Central memory CD8-positive, alpha-beta T cell (primary cell): ENCODE data around the gene PDIK1L.

Experiments
- ATAC-seq: fragments of 150-1000 bp; cut with Tn5 transposase; replicated peaks from 2 replicates; pipeline ENCODE4 v1.10.0; 2022; ENCODE audit warnings: mild to moderate bottlenecking, moderate FRiP score, moderate number of reproducible peaks; ENCODE audit not compliant: poor library complexity, severe bottlenecking; ENCODE audit errors: extremely low read depth
- DNase-seq, 2 donors: peaks; one replicate each; pipeline ENCODE4 v3.0.0; 2021; ENCODE audit warnings: low spot score in 2 of 2
- H3K27ac Mint-ChIP-seq: one replicate; pipeline ENCODE4 v1.8.0; 2022; ENCODE audit warnings: low read depth, mild to moderate bottlenecking, moderate library complexity, mixed read lengths
- H3K27me3 Mint-ChIP-seq: one replicate; pipeline ENCODE4 v1.8.0; 2022; ENCODE audit warnings: mixed read lengths
- H3K36me3 Mint-ChIP-seq: one replicate; pipeline ENCODE4 v1.8.0; 2022; ENCODE audit warnings: mild to moderate bottlenecking, moderate library complexity, mixed read lengths; ENCODE audit not compliant: insufficient read depth
- H3K4me1 Mint-ChIP-seq: one replicate; pipeline ENCODE4 v1.8.0; 2022; ENCODE audit warnings: mixed read lengths
- H3K4me3 Mint-ChIP-seq: one replicate; pipeline ENCODE4 v1.8.0; 2022; ENCODE audit warnings: mild to moderate bottlenecking, moderate library complexity, mixed read lengths
- H3K9me3 Mint-ChIP-seq: one replicate; pipeline ENCODE4 v1.8.0; 2022; ENCODE audit warnings: mixed read lengths

PDIK1L gene

DNA sequence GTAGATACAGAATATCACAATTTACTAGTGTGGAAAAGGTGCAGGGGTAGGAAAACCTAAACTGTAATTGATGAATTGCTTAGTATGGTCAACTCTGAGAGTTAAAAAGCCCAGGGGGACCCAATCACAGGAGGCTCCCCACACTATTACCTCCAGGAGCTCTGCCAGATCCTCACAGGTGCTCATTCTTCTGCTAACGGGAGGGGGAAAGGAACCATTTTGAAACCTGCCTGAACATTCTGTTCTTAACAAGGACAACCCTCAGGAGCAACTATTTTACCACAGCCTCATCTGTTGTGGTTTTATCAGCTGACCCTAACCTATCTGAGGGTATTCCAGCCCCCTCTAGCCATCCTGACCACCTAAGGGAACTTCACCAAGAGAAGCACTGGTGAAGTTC, 19.1 kb downstream of the PDIK1L start:
- ATAC-seq: no peak
- Mint-ChIP-seq H3K36me3 (peaks cover 6% of the 10 kb centered on the region), H3K27ac (no peak overlapping the region), H3K27me3 (peaks cover 20% of the 10 kb centered on the region), H3K9me3 (no peaks in the 10 kb centered on the region), H3K4me1 (peaks cover 16% of the 10 kb centered on the region), H3K4me3 (no peak overlapping the region)
- DNase-seq: no peak

DNA sequence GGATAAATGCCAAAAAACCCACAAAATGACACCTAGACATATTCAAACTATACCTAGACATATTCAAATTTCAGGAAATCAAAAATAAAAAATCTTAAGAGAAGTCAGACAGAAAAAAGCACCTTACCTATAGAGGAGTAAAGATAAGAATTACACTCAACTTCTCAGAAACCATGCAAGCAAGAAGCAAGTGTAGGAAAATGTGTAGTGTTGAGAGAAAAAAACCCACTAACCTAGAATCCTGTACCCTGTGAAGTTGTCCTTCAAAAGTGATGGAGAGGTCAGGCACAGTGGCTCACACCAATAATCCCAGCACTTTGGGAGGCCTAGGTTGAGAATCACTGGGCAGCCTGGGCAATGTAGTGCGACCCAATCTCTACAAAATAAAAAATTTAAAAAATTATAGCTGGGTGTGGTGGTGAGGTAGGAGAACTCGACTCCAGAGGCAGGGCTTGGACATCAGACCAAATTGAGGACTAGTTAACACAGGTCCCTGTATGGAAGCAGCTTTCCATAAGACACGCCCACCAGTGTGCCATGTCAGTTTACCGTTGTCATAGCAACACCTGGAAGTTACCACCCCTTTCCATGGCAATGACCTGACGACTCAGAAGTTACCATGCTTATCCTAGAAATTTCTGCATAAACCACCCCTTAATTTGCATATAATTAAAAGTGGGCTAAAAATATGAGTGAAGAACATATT, 20.7 kb downstream of the PDIK1L start:
- no peak for DNase-seq
- Mint-ChIP-seq H3K27me3 (peaks cover 20% of the 10 kb centered on the region), H3K36me3 (peaks cover 2% of the 10 kb centered on the region), H3K27ac (no peak overlapping the region), H3K4me1 (peaks cover 8% of the 10 kb centered on the region), H3K9me3 (no peaks in the 10 kb centered on the region), H3K4me3 (no peak overlapping the region)
- no peak for ATAC-seq

GRCh38 chr1:26132834-26133167, 21.2 kb downstream of the PDIK1L start:
- H3K4me3 Mint-ChIP-seq: no peak overlapping the region
- H3K4me1 Mint-ChIP-seq: peaks cover 3% of the 10 kb centered on the region
- DNase-seq (no peak), ATAC-seq (no peak)
- peaks cover 2% of the 10 kb centered on the region for H3K36me3 Mint-ChIP-seq
- no peaks in the 10 kb centered on the region for H3K9me3 Mint-ChIP-seq
- H3K27me3 Mint-ChIP-seq: peaks cover 15% of the 10 kb centered on the region
- H3K27ac Mint-ChIP-seq: no peak overlapping the region

DNA sequence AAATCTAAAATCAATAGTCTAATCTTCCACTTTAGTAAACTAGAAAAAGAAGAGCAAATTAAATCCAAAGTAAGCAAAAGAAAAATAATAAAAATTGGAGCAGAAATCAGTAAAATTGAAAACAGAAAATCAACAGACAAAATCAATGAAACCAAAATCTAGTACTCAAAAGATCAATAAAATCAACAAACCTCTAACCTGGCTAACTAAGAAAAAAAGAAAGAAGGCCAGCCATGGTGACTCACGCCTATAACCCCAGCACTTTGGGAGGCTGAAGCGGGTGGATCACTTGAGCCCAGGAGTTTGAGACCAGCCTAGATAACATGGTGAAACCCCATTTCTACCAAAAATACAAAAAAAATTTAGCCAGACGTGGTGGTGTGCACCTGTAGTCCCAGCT, 22.8 kb downstream of the PDIK1L start:
- DNase-seq (no peak), ATAC-seq (no peak)
- Mint-ChIP-seq H3K9me3 (no peaks in the 10 kb centered on the region), H3K27me3 (peaks cover 11% of the 10 kb centered on the region), H3K4me3 (no peak overlapping the region), H3K4me1 (peaks cover 6% of the 10 kb centered on the region), H3K36me3 (no peaks in the 10 kb centered on the region), H3K27ac (no peak overlapping the region)

DNA sequence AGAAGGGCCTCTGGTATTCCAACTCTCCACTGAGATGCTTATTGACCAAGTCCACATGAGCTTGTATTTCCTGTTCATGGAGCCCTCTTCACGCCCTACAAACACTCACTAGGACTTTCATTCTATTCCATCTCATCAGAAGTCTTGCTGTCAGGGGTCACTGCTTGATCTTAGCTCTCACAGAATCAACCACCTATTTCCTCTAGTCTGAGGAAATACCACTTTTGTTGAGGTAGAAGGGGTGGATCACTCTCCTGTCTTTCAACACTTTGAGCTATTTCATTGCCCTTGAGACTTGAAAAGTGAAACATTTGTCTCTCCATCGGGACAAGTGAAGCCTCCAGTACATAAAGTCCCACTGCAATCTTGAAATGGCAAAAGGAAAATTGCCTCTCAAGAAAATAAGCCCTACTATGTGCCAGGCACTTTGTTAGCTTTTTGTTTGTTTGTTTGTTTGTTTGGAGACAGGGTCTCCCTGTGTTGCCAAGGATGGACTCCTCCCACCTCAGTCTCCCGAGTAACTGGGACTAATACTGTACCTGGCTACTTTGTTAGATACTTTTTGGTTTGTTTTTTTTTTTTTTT, 27.4 kb downstream of the PDIK1L start:
- peaks cover 1% of the 10 kb centered on the region for H3K36me3 Mint-ChIP-seq
- no peak for DNase-seq
- no peak for ATAC-seq
- H3K4me1 Mint-ChIP-seq: peaks cover 6% of the 10 kb centered on the region
- H3K9me3 Mint-ChIP-seq: no peaks in the 10 kb centered on the region
- peaks cover 7% of the 10 kb centered on the region for H3K27me3 Mint-ChIP-seq
- no peak overlapping the region for H3K4me3 Mint-ChIP-seq
- H3K27ac Mint-ChIP-seq: no peak overlapping the region

DNA sequence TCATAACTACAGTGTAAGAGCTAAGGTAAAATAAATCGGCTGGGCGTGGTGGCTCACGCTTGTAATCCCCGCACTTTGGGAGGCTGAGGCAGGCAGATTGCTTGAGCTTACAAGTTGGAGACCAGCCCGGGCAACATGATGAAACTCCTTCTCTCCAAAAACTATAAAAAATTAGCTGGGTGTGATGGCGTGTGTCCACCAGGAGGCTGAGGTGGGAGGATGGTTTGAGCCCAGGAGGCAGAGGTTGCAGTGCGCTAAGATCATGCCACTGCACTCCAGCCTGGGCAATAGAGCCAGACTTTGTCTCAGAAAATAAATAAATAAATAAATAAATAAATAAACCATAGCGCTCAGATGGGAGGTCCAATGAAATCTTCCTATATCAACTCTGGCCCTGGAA, 30.5 kb downstream of the PDIK1L start:
- ATAC-seq (no peak), DNase-seq (no peak)
- Mint-ChIP-seq H3K9me3 (no peaks in the 10 kb centered on the region), H3K27ac (no peak overlapping the region), H3K4me1 (peaks cover 11% of the 10 kb centered on the region), H3K27me3 (peaks cover 23% of the 10 kb centered on the region), H3K4me3 (no peak overlapping the region), H3K36me3 (peaks cover 1% of the 10 kb centered on the region)

- H3K27ac Mint-ChIP-seq: no peak overlapping the region
- no peaks in the 10 kb centered on the region for H3K9me3 Mint-ChIP-seq
- ATAC-seq: peak; percentile 73
- DNase-seq: peak; percentile 56 to 58
- H3K4me3 Mint-ChIP-seq: no peak overlapping the region
- H3K4me1 Mint-ChIP-seq: peaks cover 5% of the 10 kb centered on the region
- peaks cover 1% of the 10 kb centered on the region for H3K36me3 Mint-ChIP-seq
- peaks cover 47% of the 10 kb centered on the region for H3K27me3 Mint-ChIP-seq
These were observed 33.7 kb downstream of the PDIK1L start for GRCh38 chr1:26145041-26145959.

- Mint-ChIP-seq H3K27me3 (peaks cover 49% of the 10 kb centered on the region), H3K27ac (no peak overlapping the region), H3K9me3 (no peaks in the 10 kb centered on the region), H3K36me3 (peaks cover 1% of the 10 kb centered on the region), H3K4me1 (peaks cover 5% of the 10 kb centered on the region), H3K4me3 (no peak overlapping the region)
- ATAC-seq: no peak
- DNase-seq: no peak
These were observed 34.3 kb downstream of the PDIK1L start for GRCh38 chr1:26145960-26146294.

GRCh38 chr1:26148887-26149286, 37.3 kb downstream of the PDIK1L start:
- peaks cover 5% of the 10 kb centered on the region for H3K4me1 Mint-ChIP-seq
- no peaks in the 10 kb centered on the region for H3K9me3 Mint-ChIP-seq
- ATAC-seq (no peak), DNase-seq (no peak)
- no peak overlapping the region for H3K4me3 Mint-ChIP-seq
- H3K36me3 Mint-ChIP-seq: no peaks in the 10 kb centered on the region
- H3K27ac Mint-ChIP-seq: no peak overlapping the region
- peaks cover 50% of the 10 kb centered on the region for H3K27me3 Mint-ChIP-seq

DNA sequence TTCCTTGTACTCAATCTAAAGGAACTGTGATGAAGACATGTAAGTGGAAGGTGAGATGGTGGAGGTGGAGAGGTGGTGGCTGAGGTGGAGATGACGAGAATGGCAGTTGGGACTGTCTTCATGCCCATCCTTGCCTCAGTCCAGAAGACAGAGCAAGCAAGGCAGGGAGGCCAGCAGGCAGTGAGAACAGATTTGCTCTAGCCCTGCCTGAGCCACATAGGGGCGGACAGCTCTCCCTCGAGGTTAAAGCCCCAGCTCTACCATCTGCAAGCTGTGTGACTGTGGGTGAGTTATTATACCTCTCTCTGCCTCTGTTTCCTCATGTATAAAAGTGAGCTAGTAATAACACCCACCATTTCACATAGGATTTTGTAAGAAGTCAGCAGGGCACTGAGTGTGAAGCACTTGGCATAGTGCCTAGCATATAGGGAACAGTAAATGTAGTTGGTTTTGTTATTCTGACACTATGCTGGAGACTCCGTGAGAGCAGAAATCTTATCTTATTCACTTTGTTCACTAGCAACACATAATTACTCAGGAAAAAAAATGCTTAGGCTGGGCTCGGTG, 42.4 kb downstream of the PDIK1L start:
- DNase-seq (no peak), ATAC-seq (no peak)
- Mint-ChIP-seq H3K27me3 (peaks cover 57% of the 10 kb centered on the region), H3K4me1 (no peaks in the 10 kb centered on the region), H3K36me3 (no peaks in the 10 kb centered on the region), H3K4me3 (no peak overlapping the region), H3K9me3 (no peaks in the 10 kb centered on the region), H3K27ac (no peak overlapping the region)

- H3K9me3 Mint-ChIP-seq: no peaks in the 10 kb centered on the region
- H3K27me3 Mint-ChIP-seq: peaks cover 57% of the 10 kb centered on the region
These were observed 43.1 kb downstream of the PDIK1L start for GRCh38 chr1:26154750-26155149.

DNA sequence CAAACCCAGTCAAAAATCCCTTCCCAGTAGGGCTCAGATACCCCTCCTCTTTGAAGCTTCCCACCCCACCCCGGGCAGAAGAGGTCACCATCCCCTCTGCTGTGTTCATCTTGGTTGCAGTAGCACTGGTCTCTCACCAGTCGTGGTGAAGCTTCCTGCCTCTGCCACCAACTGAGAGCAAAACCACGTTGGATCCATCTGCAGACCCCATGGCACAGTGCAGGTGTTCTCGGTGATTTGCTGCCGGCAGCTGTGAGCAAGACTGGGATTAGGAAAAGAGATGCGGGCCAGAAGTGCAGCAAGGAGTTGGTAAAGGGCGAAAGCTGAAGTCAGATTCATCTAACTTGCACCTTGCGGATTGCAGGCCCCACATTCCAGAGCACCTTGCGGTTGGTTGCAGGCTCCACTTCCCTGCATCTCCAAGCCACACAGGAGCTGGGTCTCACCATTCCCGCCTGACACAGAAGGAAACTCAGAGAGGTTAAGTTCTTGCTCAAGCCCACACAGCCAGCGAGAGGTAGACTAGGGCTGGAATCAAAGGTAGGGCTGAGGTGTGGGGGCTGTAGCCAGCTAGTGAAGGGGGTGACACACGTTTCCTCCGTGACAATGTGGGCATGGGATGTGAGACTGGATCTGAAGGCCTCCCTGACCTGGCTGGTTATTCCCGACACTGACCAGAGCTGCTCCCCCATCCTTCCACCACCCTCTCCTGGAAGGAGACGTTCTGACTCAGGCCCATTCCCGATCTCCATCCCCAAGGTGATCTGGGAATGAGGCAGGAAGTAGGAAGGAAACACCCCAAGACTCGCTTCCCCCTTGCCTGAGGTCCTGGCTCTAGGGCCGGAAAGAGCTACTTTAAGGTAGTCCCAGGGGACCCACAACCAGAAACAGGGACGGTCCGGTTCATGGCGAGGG, 44.0 kb downstream of the PDIK1L start:
- Mint-ChIP-seq H3K9me3 (no peaks in the 10 kb centered on the region), H3K4me3 (no peak overlapping the region), H3K36me3 (no peaks in the 10 kb centered on the region), H3K4me1 (no peaks in the 10 kb centered on the region), H3K27ac (no peak overlapping the region), H3K27me3 (peaks cover 54% of the 10 kb centered on the region)
- ATAC-seq (no peak), DNase-seq (no peak)

More at GRCh38 chr1:26154750-26155149, 43.1 kb downstream of the PDIK1L start:
- no peak overlapping the region for H3K27ac Mint-ChIP-seq
- DNase-seq: no peak
- no peaks in the 10 kb centered on the region for H3K36me3 Mint-ChIP-seq
- H3K4me1 Mint-ChIP-seq: no peaks in the 10 kb centered on the region
- ATAC-seq: no peak
- H3K4me3 Mint-ChIP-seq: no peak overlapping the region
